Activated naive CD4-positive, alpha-beta T cell treated with anti-CD3 and anti-CD28 coated beads, Interleukin-2, amount 10 ng/mL, durations not matched to agents 7 days and 5 days (primary cell): ENCODE data around the gene TCF4.

ENCODE experiments used
- CTCF ChIA-PET: fragments of 350-600 bp; sonication (Branson Sonifier 250); formaldehyde crosslinking; loops from one replicate; lab custom pipeline; 2021; ENCODE audit warnings: antibody characterized with exemption; lab: Charles Lee
- DNase-seq: peaks from one replicate; pipeline ENCODE4 v3.0.0-alpha.2; 2020
- H3K27ac Mint-ChIP-seq: one replicate; pipeline ENCODE4 v1.8.0; 2021; ENCODE audit warnings: mild to moderate bottlenecking, moderate library complexity, mixed read lengths
- H3K27me3 Mint-ChIP-seq: one replicate; pipeline ENCODE4 v1.8.0; 2021; ENCODE audit warnings: mild to moderate bottlenecking, mixed read lengths
- H3K36me3 Mint-ChIP-seq: one replicate; pipeline ENCODE4 v1.8.0; 2021; ENCODE audit warnings: mixed read lengths
- H3K4me1 Mint-ChIP-seq: one replicate; pipeline ENCODE4 v1.8.0; 2021; ENCODE audit warnings: mixed read lengths
- H3K4me3 Mint-ChIP-seq: one replicate; pipeline ENCODE4 v1.8.0; 2021; ENCODE audit warnings: mild to moderate bottlenecking, moderate library complexity, mixed read lengths
- H3K9me3 Mint-ChIP-seq: one replicate; pipeline ENCODE4 v1.8.0; 2021; ENCODE audit warnings: mixed read lengths

Gene TCF4

GRCh38 chr18:55369346-55369745 lies 218.6 kb downstream of the TCF4 start:
- Mint-ChIP-seq H3K27me3 (no peaks in the 10 kb centered on the region), H3K36me3 (no peaks in the 10 kb centered on the region), H3K4me1 (no peaks in the 10 kb centered on the region), H3K27ac (no peak overlapping the region), H3K9me3 (no peaks in the 10 kb centered on the region), H3K4me3 (no peak overlapping the region)
- CTCF ChIA-PET: no interaction called here
- no peak for DNase-seq

GRCh38 chr18:55365342-55365741 lies 222.7 kb downstream of the TCF4 start:
- H3K27me3 Mint-ChIP-seq: no peaks in the 10 kb centered on the region
- DNase-seq: no peak
- CTCF ChIA-PET: no interaction called here

GRCh38 chr18:55362303-55362702 lies 225.7 kb downstream of the TCF4 start:
- no peaks in the 10 kb centered on the region for H3K9me3 Mint-ChIP-seq
- no peaks in the 10 kb centered on the region for H3K36me3 Mint-ChIP-seq
- H3K4me3 Mint-ChIP-seq: no peak overlapping the region
- no peaks in the 10 kb centered on the region for H3K4me1 Mint-ChIP-seq
- no peak overlapping the region for H3K27ac Mint-ChIP-seq
- no peaks in the 10 kb centered on the region for H3K27me3 Mint-ChIP-seq
- no peak for DNase-seq
- CTCF ChIA-PET: no interaction called here

More at GRCh38 chr18:55365342-55365741, 222.7 kb downstream of the TCF4 start:
- no peaks in the 10 kb centered on the region for H3K4me1 Mint-ChIP-seq
- H3K4me3 Mint-ChIP-seq: no peak overlapping the region
- no peak overlapping the region for H3K27ac Mint-ChIP-seq
- H3K36me3 Mint-ChIP-seq: no peaks in the 10 kb centered on the region
- H3K9me3 Mint-ChIP-seq: no peaks in the 10 kb centered on the region

- Mint-ChIP-seq H3K27ac (no peak overlapping the region), H3K27me3 (no peaks in the 10 kb centered on the region), H3K36me3 (no peaks in the 10 kb centered on the region), H3K4me1 (no peaks in the 10 kb centered on the region), H3K9me3 (no peaks in the 10 kb centered on the region), H3K4me3 (no peak overlapping the region)
- CTCF ChIA-PET: no interaction called here
- DNase-seq: no peak
Observed at GRCh38 chr18:55361492-55362250, 226.3 kb downstream of the TCF4 start.

- CTCF ChIA-PET: no interaction called here
- H3K27me3 Mint-ChIP-seq: no peaks in the 10 kb centered on the region
- no peak overlapping the region for H3K4me3 Mint-ChIP-seq
- H3K9me3 Mint-ChIP-seq: no peaks in the 10 kb centered on the region
- DNase-seq: no peak
- no peaks in the 10 kb centered on the region for H3K36me3 Mint-ChIP-seq
- H3K27ac Mint-ChIP-seq: no peak overlapping the region
- H3K4me1 Mint-ChIP-seq: no peaks in the 10 kb centered on the region
Observed at GRCh38 chr18:55360061-55360460, 227.9 kb downstream of the TCF4 start.

- Mint-ChIP-seq H3K4me1 (no peaks in the 10 kb centered on the region), H3K36me3 (no peaks in the 10 kb centered on the region), H3K27ac (no peak overlapping the region), H3K9me3 (no peaks in the 10 kb centered on the region), H3K4me3 (no peak overlapping the region), H3K27me3 (no peaks in the 10 kb centered on the region)
- DNase-seq: no peak
- CTCF ChIA-PET: no interaction called here
Observed at GRCh38 chr18:55356815-55357214, 231.2 kb downstream of the TCF4 start.

- no peaks in the 10 kb centered on the region for H3K9me3 Mint-ChIP-seq
Observed at GRCh38 chr18:55355223-55355622, 232.8 kb downstream of the TCF4 start.

GRCh38 chr18:55354795-55355194 lies 233.2 kb downstream of the TCF4 start:
- no peaks in the 10 kb centered on the region for H3K27me3 Mint-ChIP-seq
- no peaks in the 10 kb centered on the region for H3K9me3 Mint-ChIP-seq
- no peak for DNase-seq
- H3K27ac Mint-ChIP-seq: no peak overlapping the region
- CTCF ChIA-PET: no interaction called here
- H3K36me3 Mint-ChIP-seq: no peaks in the 10 kb centered on the region
- no peaks in the 10 kb centered on the region for H3K4me1 Mint-ChIP-seq
- H3K4me3 Mint-ChIP-seq: no peak overlapping the region

More at GRCh38 chr18:55355223-55355622, 232.8 kb downstream of the TCF4 start:
- H3K27me3 Mint-ChIP-seq: no peaks in the 10 kb centered on the region
- H3K4me3 Mint-ChIP-seq: no peak overlapping the region
- no peak overlapping the region for H3K27ac Mint-ChIP-seq
- H3K36me3 Mint-ChIP-seq: no peaks in the 10 kb centered on the region
- CTCF ChIA-PET: no interaction called here
- no peaks in the 10 kb centered on the region for H3K4me1 Mint-ChIP-seq
- DNase-seq: no peak

- no peaks in the 10 kb centered on the region for H3K36me3 Mint-ChIP-seq
- CTCF ChIA-PET: no interaction called here
- H3K27ac Mint-ChIP-seq: no peak overlapping the region
- H3K27me3 Mint-ChIP-seq: no peaks in the 10 kb centered on the region
- no peaks in the 10 kb centered on the region for H3K9me3 Mint-ChIP-seq
- DNase-seq: no peak
- no peaks in the 10 kb centered on the region for H3K4me1 Mint-ChIP-seq
- no peak overlapping the region for H3K4me3 Mint-ChIP-seq
Observed at GRCh38 chr18:55353806-55354205, 234.2 kb downstream of the TCF4 start.

GRCh38 chr18:55353391-55353790 lies 234.6 kb downstream of the TCF4 start:
- Mint-ChIP-seq H3K4me1 (no peaks in the 10 kb centered on the region), H3K9me3 (no peaks in the 10 kb centered on the region), H3K4me3 (no peak overlapping the region), H3K36me3 (no peaks in the 10 kb centered on the region), H3K27me3 (no peaks in the 10 kb centered on the region), H3K27ac (no peak overlapping the region)
- CTCF ChIA-PET: no interaction called here
- no peak for DNase-seq

- no peak overlapping the region for H3K27ac Mint-ChIP-seq
- CTCF ChIA-PET: no interaction called here
- H3K27me3 Mint-ChIP-seq: no peaks in the 10 kb centered on the region
- no peak overlapping the region for H3K4me3 Mint-ChIP-seq
- no peaks in the 10 kb centered on the region for H3K4me1 Mint-ChIP-seq
- DNase-seq: no peak
- no peaks in the 10 kb centered on the region for H3K9me3 Mint-ChIP-seq
- H3K36me3 Mint-ChIP-seq: no peaks in the 10 kb centered on the region
Observed at GRCh38 chr18:55351980-55352714, 235.8 kb downstream of the TCF4 start.

- DNase-seq: no peak
- CTCF ChIA-PET: no interaction called here
- no peaks in the 10 kb centered on the region for H3K27me3 Mint-ChIP-seq
Observed at GRCh38 chr18:55351241-55351691, 236.7 kb downstream of the TCF4 start.

GRCh38 chr18:55349685-55350084 lies 238.3 kb downstream of the TCF4 start:
- CTCF ChIA-PET: no interaction called here
- H3K36me3 Mint-ChIP-seq: no peaks in the 10 kb centered on the region
- no peaks in the 10 kb centered on the region for H3K9me3 Mint-ChIP-seq
- H3K4me1 Mint-ChIP-seq: no peaks in the 10 kb centered on the region
- no peak overlapping the region for H3K4me3 Mint-ChIP-seq
- no peaks in the 10 kb centered on the region for H3K27me3 Mint-ChIP-seq
- no peak for DNase-seq
- no peak overlapping the region for H3K27ac Mint-ChIP-seq

More at GRCh38 chr18:55351241-55351691, 236.7 kb downstream of the TCF4 start:
- no peaks in the 10 kb centered on the region for H3K9me3 Mint-ChIP-seq
- no peaks in the 10 kb centered on the region for H3K36me3 Mint-ChIP-seq
- no peak overlapping the region for H3K27ac Mint-ChIP-seq
- no peak overlapping the region for H3K4me3 Mint-ChIP-seq
- no peaks in the 10 kb centered on the region for H3K4me1 Mint-ChIP-seq

GRCh38 chr18:55346961-55347740 lies 240.8 kb downstream of the TCF4 start:
- H3K27me3 Mint-ChIP-seq: no peaks in the 10 kb centered on the region
- H3K4me1 Mint-ChIP-seq: no peaks in the 10 kb centered on the region
- H3K36me3 Mint-ChIP-seq: no peaks in the 10 kb centered on the region
- DNase-seq: no peak
- H3K4me3 Mint-ChIP-seq: no peak overlapping the region
- CTCF ChIA-PET: no interaction called here
- no peaks in the 10 kb centered on the region for H3K9me3 Mint-ChIP-seq
- H3K27ac Mint-ChIP-seq: no peak overlapping the region
